Ishikawa (cell line): Measurements from ENCODE around the gene TIMP2.

Experiments used
- CEBPB ChIP-seq: IDR thresholded peaks from 2 replicates; pipeline ENCODE4 v1.6.1; 2012
- CREB1 ChIP-seq: IDR thresholded peaks from 2 replicates; pipeline ENCODE4 v1.6.1; 2012; ENCODE audit warnings: low read depth
- EGR1 ChIP-seq: IDR thresholded peaks from 2 replicates; pipeline ENCODE4 v1.6.1; 2012
- EP300 ChIP-seq: IDR thresholded peaks from 2 replicates; pipeline ENCODE4 v1.6.1; 2012; ENCODE audit warnings: borderline replicate concordance
- FOXM1 ChIP-seq: IDR thresholded peaks from 2 replicates; pipeline ENCODE4 v1.6.1; 2012; ENCODE audit warnings: low read depth, borderline replicate concordance
- MAX ChIP-seq: IDR thresholded peaks from 2 replicates; pipeline ENCODE4 v1.6.1; 2012
- RAD21 ChIP-seq: IDR thresholded peaks from 2 replicates; pipeline ENCODE4 v1.6.1; 2012; ENCODE audit warnings: low read depth
- REST ChIP-seq: IDR thresholded peaks from 2 replicates; pipeline ENCODE4 v1.6.1; 2012; ENCODE audit warnings: low read depth, mild to moderate bottlenecking
- TCF12 ChIP-seq: IDR thresholded peaks from 2 replicates; pipeline ENCODE4 v1.6.1; 2012; ENCODE audit warnings: low read depth
- YY1 ChIP-seq: IDR thresholded peaks from 2 replicates; pipeline ENCODE4 v1.6.1; 2012; ENCODE audit warnings: low read depth

- TF ChIP-seq MAX: no peak
- TF ChIP-seq EGR1: no peak
- TF ChIP-seq REST: no peak
- TF ChIP-seq FOXM1: no peak
- TF ChIP-seq CEBPB: no peak
- TF ChIP-seq RAD21: no peak
- no peak for TF ChIP-seq YY1
- no peak for TF ChIP-seq TCF12
- TF ChIP-seq EP300: no peak
- TF ChIP-seq CREB1: no peak
Measured at GRCh38 chr17:78884148-78884825, 40.9 kb downstream of the TIMP2 start.
